ENCODE results near the gene MRTFA. TPM values are rescaled to one million over a fixed set of nuclear protein-coding genes. Genes with fewer than 3 reads are reported as not detected.

MRTFA gene
- total and polyA plus RNA-seq, 2 of the 13 experiments (the other 11 are each of a cell fraction or from before 2014, with no cell fraction given), result 2.4 to 8.2 TPM

GRCh38 chr22:40636380-40637182 lies at the start of gene MRTFA (continued):
- 0 out of 2 replicates have a peak, but pooled peaks have one; percentile 56 for TF ChIP-seq SATB2 (CRISPR knock-in tag; IDR thresholded peaks at IDR 0.05)
- TF ChIP-seq, protein P1, sequence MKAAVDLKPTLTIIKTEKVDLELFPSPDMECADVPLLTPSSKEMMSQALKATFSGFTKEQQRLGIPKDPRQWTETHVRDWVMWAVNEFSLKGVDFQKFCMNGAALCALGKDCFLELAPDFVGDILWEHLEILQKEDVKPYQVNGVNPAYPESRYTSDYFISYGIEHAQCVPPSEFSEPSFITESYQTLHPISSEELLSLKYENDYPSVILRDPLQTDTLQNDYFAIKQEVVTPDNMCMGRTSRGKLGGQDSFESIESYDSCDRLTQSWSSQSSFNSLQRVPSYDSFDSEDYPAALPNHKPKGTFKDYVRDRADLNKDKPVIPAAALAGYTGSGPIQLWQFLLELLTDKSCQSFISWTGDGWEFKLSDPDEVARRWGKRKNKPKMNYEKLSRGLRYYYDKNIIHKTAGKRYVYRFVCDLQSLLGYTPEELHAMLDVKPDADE (CRISPR knock-in tag; IDR thresholded peaks at IDR 0.05), result peak; percentile 48; the same call in 1 of the 2 replicates
- TF ChIP-seq RBM39 (IDR thresholded peaks at IDR 0.05; ENCODE audit: low read depth, low read length, poor library complexity, severe bottlenecking), result peak; percentile 27
- no peak for TF ChIP-seq ZKSCAN8 (CRISPR knock-in tag; IDR thresholded peaks at IDR 0.05; ENCODE audit: borderline replicate concordance)
- TF ChIP-seq ZNF614 (CRISPR knock-in tag; IDR thresholded peaks at IDR 0.05; ENCODE audit: borderline replicate concordance), result no peak
- TF ChIP-seq FOXK1 (CRISPR knock-in tag; IDR thresholded peaks at IDR 0.05; ENCODE audit: borderline replicate concordance, low read depth), result peak; percentile 43; the same call in 1 of the 2 replicates
- peak; percentile 76; the same call in 1 of the 2 replicates for TF ChIP-seq ETV6 (CRISPR knock-in tag; conservative IDR thresholded peaks at IDR 0.05)
- TF ChIP-seq GATAD2A (CRISPR knock-in tag; IDR thresholded peaks at IDR 0.05), result 0 out of 2 replicates have a peak, but pooled peaks have one; percentile 14
- peak; percentile 48; the same call in 1 of the 2 replicates for TF ChIP-seq TGIF2 (CRISPR knock-in tag; IDR thresholded peaks at IDR 0.05)
- 0 out of 2 replicates have a peak, but pooled peaks have one; percentile 65 for TF ChIP-seq ZNF747 (CRISPR knock-in tag; IDR thresholded peaks at IDR 0.05; ENCODE audit: borderline replicate concordance)
- TF ChIP-seq ZFP36L2 (CRISPR knock-in tag; IDR thresholded peaks at IDR 0.05), result 0 out of 2 replicates have a peak, but pooled peaks have one; percentile 20
- peak; percentile 27 for TF ChIP-seq CBX1 (IDR thresholded peaks at IDR 0.05; ENCODE audit: low read depth)
- TF ChIP-seq, protein P2, sequence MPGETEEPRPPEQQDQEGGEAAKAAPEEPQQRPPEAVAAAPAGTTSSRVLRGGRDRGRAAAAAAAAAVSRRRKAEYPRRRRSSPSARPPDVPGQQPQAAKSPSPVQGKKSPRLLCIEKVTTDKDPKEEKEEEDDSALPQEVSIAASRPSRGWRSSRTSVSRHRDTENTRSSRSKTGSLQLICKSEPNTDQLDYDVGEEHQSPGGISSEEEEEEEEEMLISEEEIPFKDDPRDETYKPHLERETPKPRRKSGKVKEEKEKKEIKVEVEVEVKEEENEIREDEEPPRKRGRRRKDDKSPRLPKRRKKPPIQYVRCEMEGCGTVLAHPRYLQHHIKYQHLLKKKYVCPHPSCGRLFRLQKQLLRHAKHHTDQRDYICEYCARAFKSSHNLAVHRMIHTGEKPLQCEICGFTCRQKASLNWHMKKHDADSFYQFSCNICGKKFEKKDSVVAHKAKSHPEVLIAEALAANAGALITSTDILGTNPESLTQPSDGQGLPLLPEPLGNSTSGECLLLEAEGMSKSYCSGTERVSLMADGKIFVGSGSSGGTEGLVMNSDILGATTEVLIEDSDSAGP (CRISPR knock-in tag; IDR thresholded peaks at IDR 0.05; ENCODE audit: borderline replicate concordance), result peak; percentile 100
- no peak for TF ChIP-seq ZEB1 (IDR thresholded peaks at IDR 0.05; ENCODE audit: insufficient replicate concordance, low read depth)
- 0 out of 2 replicates have a peak, but pooled peaks have one; percentile 46 for TF ChIP-seq NR0B2 (CRISPR knock-in tag; IDR thresholded peaks at IDR 0.05)
- TF ChIP-seq, protein P3, sequence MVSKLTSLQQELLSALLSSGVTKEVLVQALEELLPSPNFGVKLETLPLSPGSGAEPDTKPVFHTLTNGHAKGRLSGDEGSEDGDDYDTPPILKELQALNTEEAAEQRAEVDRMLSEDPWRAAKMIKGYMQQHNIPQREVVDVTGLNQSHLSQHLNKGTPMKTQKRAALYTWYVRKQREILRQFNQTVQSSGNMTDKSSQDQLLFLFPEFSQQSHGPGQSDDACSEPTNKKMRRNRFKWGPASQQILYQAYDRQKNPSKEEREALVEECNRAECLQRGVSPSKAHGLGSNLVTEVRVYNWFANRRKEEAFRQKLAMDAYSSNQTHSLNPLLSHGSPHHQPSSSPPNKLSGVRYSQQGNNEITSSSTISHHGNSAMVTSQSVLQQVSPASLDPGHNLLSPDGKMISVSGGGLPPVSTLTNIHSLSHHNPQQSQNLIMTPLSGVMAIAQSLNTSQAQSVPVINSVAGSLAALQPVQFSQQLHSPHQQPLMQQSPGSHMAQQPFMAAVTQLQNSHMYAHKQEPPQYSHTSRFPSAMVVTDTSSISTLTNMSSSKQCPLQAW (CRISPR knock-in tag; IDR thresholded peaks at IDR 0.05), result peak; percentile 77
- TF ChIP-seq ZNF580 (CRISPR knock-in tag; IDR thresholded peaks at IDR 0.05; ENCODE audit: borderline replicate concordance, low read depth), result peak; percentile 21; the same call in 1 of the 2 replicates
- 0 out of 2 replicates have a peak, but pooled peaks have one; percentile 71 for TF ChIP-seq GPN1 (CRISPR knock-in tag; IDR thresholded peaks at IDR 0.05; ENCODE audit: borderline replicate concordance)
- TF ChIP-seq SAFB2 (CRISPR knock-in tag; IDR thresholded peaks at IDR 0.05; ENCODE audit: borderline replicate concordance, low read depth), result peak; percentile 82
- peak; percentile 41; the same call in 1 of the 2 replicates for TF ChIP-seq MEIS2 (CRISPR knock-in tag; IDR thresholded peaks at IDR 0.05)
- TF ChIP-seq, protein P4, sequence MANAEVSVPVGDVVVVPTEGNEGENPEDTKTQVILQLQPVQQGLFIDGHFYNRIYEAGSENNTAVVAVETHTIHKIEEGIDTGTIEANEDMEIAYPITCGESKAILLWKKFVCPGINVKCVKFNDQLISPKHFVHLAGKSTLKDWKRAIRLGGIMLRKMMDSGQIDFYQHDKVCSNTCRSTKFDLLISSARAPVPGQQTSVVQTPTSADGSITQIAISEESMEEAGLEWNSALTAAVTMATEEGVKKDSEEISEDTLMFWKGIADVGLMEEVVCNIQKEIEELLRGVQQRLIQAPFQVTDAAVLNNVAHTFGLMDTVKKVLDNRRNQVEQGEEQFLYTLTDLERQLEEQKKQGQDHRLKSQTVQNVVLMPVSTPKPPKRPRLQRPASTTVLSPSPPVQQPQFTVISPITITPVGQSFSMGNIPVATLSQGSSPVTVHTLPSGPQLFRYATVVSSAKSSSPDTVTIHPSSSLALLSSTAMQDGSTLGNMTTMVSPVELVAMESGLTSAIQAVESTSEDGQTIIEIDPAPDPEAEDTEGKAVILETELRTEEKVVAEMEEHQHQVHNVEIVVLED (CRISPR knock-in tag; IDR thresholded peaks at IDR 0.05; ENCODE audit: borderline replicate concordance), result peak; percentile 79

Measured in HepG2 (cell line).